Measurements from ENCODE around the gene EEFSEC.

The EEFSEC gene

GRCh38 chr3:128385080-128385832 is 232.0 kb downstream of the EEFSEC start:
- in situ Hi-C loops (cut with MboI; ENCODE audit: low pct_unique_long_range_greater_than_20kb, low sequenced_read_pairs): no loop called here
- DNase-seq: no peak

- in situ Hi-C loops (cut with MboI; ENCODE audit: low pct_unique_long_range_greater_than_20kb, low sequenced_read_pairs): no loop called here
- no peak for DNase-seq
Measured at GRCh38 chr3:128388932-128389331, 235.7 kb downstream of the EEFSEC start.

GRCh38 chr3:128390867-128391266 is 237.6 kb downstream of the EEFSEC start:
- DNase-seq: no peak
- in situ Hi-C loops (cut with MboI; ENCODE audit: low pct_unique_long_range_greater_than_20kb, low sequenced_read_pairs): no loop called here

GRCh38 chr3:128392021-128392420 is 238.7 kb downstream of the EEFSEC start:
- in situ Hi-C loops (cut with MboI; ENCODE audit: low pct_unique_long_range_greater_than_20kb, low sequenced_read_pairs): no loop called here
- DNase-seq: no peak

- in situ Hi-C loops (cut with MboI; ENCODE audit: low pct_unique_long_range_greater_than_20kb, low sequenced_read_pairs): no loop called here
Measured at GRCh38 chr3:128392818-128393544, 239.7 kb downstream of the EEFSEC start.

GRCh38 chr3:128394033-128394432 is 240.8 kb downstream of the EEFSEC start:
- DNase-seq: no peak
- in situ Hi-C loops (cut with MboI; ENCODE audit: low pct_unique_long_range_greater_than_20kb, low sequenced_read_pairs): no loop called here

More at GRCh38 chr3:128392818-128393544, 239.7 kb downstream of the EEFSEC start:
- DNase-seq: no peak

- DNase-seq: no peak
- in situ Hi-C loops (cut with MboI; ENCODE audit: low pct_unique_long_range_greater_than_20kb, low sequenced_read_pairs): no loop called here
Measured at GRCh38 chr3:128395046-128395445, 241.8 kb downstream of the EEFSEC start.

GRCh38 chr3:128395500-128396162 is 242.3 kb downstream of the EEFSEC start:
- in situ Hi-C loops (cut with MboI; ENCODE audit: low pct_unique_long_range_greater_than_20kb, low sequenced_read_pairs): no loop called here
- DNase-seq: no peak

- no peak for DNase-seq
- in situ Hi-C loops (cut with MboI; ENCODE audit: low pct_unique_long_range_greater_than_20kb, low sequenced_read_pairs): no loop called here
Measured at GRCh38 chr3:128397484-128397883, 244.2 kb downstream of the EEFSEC start.

- DNase-seq: no peak
- in situ Hi-C loops (cut with MboI; ENCODE audit: low pct_unique_long_range_greater_than_20kb, low sequenced_read_pairs): no loop called here
Measured at GRCh38 chr3:128398586-128398985, 245.3 kb downstream of the EEFSEC start.

- in situ Hi-C loops (cut with MboI; ENCODE audit: low pct_unique_long_range_greater_than_20kb, low sequenced_read_pairs): no loop called here
- DNase-seq: no peak
Measured at GRCh38 chr3:128399221-128399915, 246.1 kb downstream of the EEFSEC start.

GRCh38 chr3:128400671-128401070 is 247.4 kb downstream of the EEFSEC start:
- in situ Hi-C loops (cut with MboI; ENCODE audit: low pct_unique_long_range_greater_than_20kb, low sequenced_read_pairs): no loop called here
- DNase-seq: no peak

GRCh38 chr3:128402319-128402718 is 249.0 kb downstream of the EEFSEC start:
- in situ Hi-C loops (cut with MboI; ENCODE audit: low pct_unique_long_range_greater_than_20kb, low sequenced_read_pairs): no loop called here
- no peak for DNase-seq

- in situ Hi-C loops (cut with MboI; ENCODE audit: low pct_unique_long_range_greater_than_20kb, low sequenced_read_pairs): no loop called here
Measured at GRCh38 chr3:128402998-128403397, 249.7 kb downstream of the EEFSEC start.

GRCh38 chr3:128404276-128405068 is 251.2 kb downstream of the EEFSEC start:
- in situ Hi-C loops (cut with MboI; ENCODE audit: low pct_unique_long_range_greater_than_20kb, low sequenced_read_pairs): no loop called here
- DNase-seq: no peak

More at GRCh38 chr3:128402998-128403397, 249.7 kb downstream of the EEFSEC start:
- no peak for DNase-seq

- DNase-seq: no peak
- in situ Hi-C loops (cut with MboI; ENCODE audit: low pct_unique_long_range_greater_than_20kb, low sequenced_read_pairs): no loop called here
Measured at GRCh38 chr3:128405554-128406277, 252.4 kb downstream of the EEFSEC start.

GRCh38 chr3:128407247-128407646 is 254.0 kb downstream of the EEFSEC start:
- no peak for DNase-seq
- in situ Hi-C loops (cut with MboI; ENCODE audit: low pct_unique_long_range_greater_than_20kb, low sequenced_read_pairs): no loop called here

- DNase-seq: no peak
- in situ Hi-C loops (cut with MboI; ENCODE audit: low pct_unique_long_range_greater_than_20kb, low sequenced_read_pairs): no loop called here
Measured at GRCh38 chr3:128408012-128408692, 254.9 kb downstream of the EEFSEC start.
